ENCODE measurements around the gene SNX11. TPM values are rescaled to one million over a fixed set of nuclear protein-coding genes. Genes with fewer than 3 reads are reported as not detected.

Gene SNX11
- polyA plus RNA-seq, 3 donors: 16.2 to 19.6 (median 19.0) TPM

DNA sequence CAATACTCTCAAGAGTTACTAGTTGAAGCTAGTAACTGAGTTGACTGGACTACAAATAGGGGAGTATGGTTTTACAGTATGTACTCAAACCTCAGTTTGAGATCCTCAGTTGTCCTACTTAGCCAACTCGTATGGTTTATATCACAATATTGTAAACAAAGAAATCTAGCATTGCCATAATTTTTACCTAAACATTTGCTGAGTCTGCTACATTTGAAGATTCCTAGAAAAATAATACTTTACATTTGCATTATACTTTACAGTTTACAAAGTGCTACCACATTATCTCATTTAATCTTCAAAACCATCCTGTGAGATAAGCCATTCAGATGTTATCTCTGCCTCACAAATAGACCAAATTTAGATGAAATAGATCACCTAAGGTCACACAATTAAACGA, 22.6 kb upstream of the SNX11 start:
- no peak for DNase-seq

DNA sequence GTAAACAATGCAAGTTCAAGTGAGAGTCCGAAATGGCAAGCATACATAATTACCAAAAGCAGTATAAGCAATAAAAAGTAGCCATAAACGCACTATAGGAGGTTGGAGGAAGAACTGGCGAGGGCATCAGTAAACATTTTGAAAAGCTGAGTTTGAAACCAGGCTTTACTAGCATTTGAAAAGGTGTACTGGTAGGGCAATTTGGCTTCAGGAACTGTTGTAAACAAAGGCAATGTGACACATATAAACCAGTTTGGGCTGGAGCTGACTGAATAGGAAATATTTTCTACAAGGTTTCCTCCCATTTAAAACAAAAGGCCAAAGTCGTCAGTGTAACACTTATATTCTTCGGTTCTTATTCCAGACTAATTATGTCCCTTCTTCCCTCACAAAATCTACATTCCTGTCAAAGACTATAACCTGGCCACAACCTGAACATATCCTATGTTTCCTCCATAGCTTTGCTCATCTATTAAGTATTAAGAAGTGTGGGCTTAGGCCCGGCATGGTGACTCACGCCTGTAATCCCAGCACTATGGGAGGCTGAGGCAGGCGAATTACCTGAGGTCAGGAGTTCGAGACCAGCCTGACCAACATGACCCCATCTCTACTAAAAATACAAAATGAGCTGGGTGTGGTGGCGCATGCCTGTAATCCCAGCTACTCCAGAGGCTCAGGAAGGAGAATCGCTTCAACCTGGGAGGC, 14.1 kb upstream of the SNX11 start:
- no peak for DNase-seq

GRCh38 chr17:48095611-48096010, 12.0 kb upstream of the SNX11 start:
- DNase-seq: no peak

DNA sequence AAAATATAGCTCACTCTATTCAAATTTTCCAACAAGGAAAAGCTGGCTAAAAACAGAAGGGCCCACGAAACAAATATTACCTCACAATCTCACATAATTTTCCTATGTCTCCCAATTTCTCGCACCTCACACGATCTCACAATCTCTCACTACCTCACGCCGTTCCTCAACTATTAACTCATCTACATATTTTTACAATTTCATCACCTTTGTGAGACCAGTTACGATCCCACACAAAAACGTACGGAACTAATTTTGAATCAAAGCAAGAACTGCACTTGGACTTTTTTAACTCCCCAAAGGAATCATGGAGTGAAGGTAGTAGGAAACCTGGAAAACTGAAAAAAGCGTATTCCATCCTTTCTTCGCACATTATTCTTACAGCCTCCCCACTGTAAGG, 7.4 kb upstream of the SNX11 start:
- no peak for DNase-seq

- DNase-seq: peak; percentile 72
Measured at GRCh38 chr17:48100591-48101011, 7.0 kb upstream of the SNX11 start.

DNA sequence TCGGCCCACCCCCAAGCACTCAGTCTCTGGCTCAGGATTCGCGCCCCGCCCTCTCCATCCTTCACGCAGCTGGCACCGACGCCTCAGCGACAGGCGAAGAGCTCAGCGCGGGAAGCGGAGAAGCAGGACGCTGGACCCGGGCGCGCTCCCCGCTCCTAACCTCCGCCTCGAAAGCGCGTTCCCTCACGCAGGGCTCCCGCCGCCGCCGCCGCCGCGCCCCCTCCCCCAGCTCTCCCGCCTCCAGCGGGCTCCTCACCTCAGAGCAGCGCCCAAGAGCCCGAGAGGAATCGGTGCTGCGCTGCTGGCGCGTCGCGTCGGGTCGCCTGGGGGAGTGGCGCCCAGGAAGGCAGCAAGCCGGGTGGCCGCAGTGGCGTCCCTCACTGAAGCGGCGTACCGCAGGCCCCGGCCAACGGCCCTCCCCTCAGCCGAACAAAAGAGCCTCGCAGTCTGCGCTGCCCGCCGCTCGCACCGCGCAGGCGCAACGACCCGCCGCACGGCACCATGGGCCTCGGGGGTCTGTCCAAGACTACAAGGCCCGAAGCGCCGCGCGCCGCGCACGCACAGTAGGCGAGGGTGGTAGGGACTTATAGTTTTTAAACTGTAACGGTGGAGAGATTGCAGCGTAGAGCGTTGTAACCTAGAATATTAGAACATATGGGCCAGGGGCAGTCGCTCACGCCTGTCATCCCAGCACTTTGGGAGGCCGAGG, 6.4 kb upstream of the SNX11 start, which contains the start of gene CBX1:
Gene CBX1 (minus strand): TSS at position 467 of the 709 bp plus-strand sequence. CDS start 24,474 bp downstream, outside the sequence.
- peak; percentile 96 for DNase-seq

DNA sequence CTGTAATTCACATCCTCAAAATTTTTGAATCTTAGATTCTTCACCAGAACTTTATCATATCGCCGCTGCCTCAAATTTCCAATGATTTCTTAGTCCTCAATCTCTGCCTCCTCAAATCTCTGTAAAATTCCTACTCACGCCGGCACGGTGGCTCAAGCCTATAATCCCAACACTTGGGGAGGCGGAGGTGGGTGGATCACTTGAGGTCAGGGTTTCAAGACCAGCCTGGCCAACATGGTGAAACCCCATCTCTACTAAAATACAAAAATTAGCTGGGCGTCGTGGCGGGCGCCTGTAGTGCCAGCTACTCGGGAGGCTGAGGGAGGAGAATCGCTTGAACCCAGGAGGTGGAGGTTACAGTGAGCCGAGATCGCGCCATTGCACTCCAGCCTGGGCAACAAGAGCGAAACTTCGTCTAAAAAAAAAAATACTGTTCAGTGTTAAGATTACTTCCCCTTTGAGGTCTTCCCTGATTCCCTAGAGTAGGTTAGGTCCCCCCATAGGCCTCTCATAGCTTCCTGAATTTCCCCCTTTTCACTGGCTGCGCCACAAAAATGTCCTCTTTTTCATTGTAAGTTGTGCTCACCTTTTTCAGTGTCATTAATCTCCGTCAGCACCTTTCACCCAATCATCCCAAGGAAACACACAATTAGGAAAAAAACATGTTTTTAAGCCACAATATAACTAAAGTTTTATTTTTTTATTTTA, 5.4 kb upstream of the SNX11 start:
- DNase-seq: no peak

DNA sequence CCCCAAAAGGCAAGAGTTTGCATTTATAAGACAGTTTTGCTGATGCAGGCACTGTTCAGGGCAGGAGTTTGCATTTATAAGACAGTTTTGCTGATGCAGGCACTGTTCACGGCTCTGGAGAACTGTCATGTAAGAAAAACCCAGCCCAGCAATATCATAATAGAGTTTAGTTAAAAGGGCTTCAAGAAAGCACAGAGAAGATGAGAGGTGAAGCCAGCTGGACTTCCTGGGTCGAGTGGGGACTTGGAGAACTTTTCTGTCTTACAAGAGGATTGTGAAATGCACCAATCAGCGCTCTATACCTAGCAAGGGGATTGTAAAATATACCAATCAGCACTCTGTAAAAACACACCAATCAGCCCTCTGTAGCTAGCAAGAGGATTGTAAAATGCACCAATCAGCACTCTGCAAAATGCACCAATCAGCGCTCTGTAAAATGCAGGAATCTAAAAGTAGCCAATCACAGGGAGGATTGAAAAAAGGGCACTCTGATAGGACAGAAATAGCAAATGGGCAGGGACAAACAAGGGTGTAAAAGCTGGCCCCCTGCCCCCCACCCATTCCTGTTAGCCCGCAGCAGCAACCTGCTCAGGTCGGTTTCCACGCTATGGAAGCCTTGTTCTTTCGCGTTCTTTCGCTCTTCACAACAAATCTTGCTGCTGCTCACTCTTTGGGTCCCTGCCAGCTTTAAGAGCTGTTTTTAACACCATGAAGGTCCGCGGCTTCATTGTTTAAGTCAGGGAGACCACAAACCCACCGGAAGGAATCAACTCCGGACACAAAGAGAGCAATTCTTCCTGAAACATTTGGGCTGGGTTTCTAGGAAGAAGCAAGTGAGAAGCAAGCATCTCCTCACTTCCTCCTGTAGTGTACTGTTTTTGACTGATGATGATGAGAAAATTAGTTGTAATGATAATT, 4.5 kb upstream of the SNX11 start:
- DNase-seq: no peak

DNA sequence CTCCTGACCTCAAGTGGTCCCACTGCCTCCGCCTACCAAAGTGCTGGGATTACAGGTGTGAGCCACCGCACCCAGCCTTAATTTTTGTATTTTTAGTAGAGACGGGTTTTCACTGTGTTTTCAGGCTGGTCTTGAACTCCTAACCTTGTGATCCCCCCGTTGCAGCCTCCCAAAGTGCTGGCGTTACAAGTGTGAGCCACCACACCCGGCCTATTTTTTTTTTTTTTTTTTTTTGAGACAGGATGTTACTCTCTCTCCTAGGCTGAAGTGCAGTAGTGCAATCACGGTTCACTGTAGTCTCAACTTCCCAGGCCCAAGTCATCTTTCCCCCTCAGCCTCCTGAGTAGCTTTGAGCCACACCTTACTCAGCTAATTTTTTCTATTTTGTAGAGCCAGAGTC, 3.1 kb upstream of the SNX11 start:
- no peak for DNase-seq

DNA sequence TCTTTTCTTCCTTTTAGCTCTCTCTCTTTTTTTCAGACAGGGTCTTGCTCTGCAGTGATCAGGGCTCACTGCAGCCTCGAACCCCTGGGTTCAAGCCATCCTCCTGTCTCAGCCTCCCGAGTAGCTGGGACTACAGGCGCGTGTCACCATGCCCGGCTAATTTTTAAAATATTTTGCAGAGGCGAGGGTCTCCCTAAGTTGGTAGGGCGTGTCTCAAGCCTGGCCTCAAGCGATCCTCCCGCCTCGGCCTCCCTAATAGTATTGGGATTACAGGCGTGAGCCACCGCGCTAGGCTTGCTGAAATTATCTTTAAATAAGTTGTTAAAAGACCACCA, 797 bp upstream of the SNX11 start:
- DNase-seq: no peak

DNA sequence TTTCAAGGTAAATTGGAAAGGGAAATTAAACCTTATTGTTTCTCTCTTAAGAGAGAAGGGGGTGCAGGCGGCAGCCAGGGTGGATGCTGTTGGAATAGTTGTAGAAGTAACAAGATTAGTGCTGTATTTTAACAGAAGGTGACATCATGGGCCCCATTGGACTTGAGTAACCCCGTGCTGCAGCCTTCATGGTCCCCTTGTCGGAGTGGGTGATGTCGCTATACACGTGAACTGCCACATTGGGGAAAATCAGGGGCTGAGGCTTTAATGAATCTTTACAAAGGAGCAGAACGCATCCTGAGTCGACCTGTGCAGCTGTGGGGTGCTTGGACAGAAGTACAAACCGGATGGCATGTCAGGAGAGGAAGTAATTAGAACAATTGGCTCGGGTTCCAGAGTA, 3.2 kb downstream of the SNX11 start:
- DNase-seq: no peak

DNA sequence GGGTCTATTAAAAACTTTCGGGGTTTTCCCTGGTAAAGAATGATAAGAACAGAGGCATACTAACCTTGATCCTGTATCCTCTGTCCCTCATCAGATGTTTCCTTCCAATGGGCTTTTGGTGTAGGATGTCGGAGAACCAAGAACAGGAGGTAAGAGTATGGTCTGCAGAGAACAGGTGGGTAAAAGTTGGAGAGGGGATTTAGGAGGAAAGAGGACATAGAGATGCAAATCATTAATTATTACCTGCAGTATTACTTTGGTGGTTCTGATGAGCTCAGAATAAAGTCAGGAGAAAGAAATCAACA, 4.3 kb downstream of the SNX11 start:
- DNase-seq: no peak

GRCh38 chr17:48113201-48113676, 5.7 kb downstream of the SNX11 start:
- DNase-seq: no peak

GRCh38 chr17:48121923-48122664, 14.5 kb downstream of the SNX11 start:
- DNase-seq: no peak

DNA sequence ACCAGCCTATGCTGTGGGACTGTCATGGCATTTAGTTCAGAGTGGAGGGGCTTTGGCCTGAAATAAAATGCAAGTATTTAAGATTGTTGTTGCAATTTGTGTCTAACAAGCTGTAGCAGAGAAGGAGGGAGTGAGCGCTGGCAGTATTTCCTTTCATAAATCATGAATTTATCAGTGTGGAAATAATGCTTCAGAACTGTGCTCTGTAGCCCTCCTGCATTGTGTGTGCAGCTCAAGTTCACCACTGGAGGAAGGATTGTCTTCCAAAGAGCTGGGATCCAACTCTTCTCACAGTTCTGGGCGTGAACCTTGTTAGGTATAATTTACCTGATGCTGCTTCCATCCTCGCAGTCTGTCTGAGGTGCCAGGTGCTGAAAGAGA, 15.1 kb downstream of the SNX11 start:
- DNase-seq: no peak

DNA sequence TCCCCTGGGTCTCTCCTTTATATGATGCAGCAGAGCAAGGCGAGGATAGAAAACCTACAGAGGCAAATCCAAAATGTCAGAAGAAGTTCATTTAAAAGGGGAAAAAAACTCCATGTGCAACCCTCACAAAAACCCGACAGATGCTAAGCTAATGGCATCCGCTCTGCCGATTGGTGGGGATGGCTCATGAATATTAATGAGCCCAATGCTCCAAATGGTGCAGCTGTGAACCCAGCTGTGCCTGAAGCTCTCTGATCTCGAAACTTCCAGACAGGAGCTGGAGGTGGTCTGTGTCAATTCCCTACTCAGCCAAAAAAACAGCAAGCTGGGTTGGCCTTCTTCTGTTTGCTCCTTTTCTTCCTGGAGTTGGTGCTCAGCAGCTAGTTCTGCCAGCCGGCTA, 15.5 kb downstream of the SNX11 start:
- DNase-seq: no peak

DNA sequence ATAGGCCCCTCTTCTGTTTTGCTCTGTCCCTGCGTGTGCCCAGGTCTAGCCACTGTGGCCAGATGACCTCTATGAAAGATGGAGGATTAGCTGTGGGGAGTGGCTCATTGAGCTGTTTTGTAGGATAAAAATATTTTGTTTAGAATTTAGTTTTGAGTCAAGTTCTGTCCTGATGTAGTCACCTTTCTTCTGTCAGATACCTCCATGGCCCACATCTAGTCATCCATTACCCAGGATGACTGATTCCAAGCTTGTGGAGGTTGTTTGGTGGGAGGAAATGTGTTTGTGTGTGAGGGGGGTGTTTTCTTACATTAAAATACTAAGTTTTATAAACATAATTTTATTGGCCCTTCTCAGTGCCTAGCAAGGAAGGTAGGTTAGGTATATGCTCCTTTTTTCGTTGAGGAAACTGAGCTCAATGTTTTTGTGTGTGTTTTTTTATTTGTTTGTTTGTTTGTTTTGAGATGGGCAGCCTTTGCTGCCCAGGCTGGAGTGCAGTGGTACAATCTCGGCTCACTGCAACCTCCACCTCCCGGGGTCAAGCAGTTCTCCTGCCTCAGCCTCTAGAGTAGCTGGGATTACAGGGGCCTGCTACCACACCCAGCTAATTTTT, 16.3 kb downstream of the SNX11 start:
- DNase-seq: no peak

- no peak for DNase-seq
Measured at GRCh38 chr17:48125829-48126531, 18.4 kb downstream of the SNX11 start.

DNA sequence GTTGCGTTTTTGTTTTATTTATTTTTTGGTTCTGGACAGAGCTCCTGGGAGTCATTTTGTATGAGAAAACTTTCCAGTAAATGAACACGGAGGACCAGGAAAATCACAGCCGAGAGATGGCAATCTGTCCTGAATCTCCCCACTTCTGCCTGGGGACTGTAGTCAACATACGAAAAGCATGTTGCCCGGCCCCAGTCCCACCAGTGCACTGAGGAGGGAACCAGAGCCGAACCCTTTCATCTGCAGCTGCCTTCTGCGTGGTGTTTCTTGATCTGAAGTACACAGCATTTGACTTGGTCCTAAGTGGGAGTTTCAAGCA, 18.9 kb downstream of the SNX11 start:
- DNase-seq: no peak

- no peak for DNase-seq
Measured at GRCh38 chr17:48127371-48128051, 19.9 kb downstream of the SNX11 start.

Data from renal pelvis (tissue), 4 donors.